ENCODE measurements around the gene KCNC4.

DNA sequence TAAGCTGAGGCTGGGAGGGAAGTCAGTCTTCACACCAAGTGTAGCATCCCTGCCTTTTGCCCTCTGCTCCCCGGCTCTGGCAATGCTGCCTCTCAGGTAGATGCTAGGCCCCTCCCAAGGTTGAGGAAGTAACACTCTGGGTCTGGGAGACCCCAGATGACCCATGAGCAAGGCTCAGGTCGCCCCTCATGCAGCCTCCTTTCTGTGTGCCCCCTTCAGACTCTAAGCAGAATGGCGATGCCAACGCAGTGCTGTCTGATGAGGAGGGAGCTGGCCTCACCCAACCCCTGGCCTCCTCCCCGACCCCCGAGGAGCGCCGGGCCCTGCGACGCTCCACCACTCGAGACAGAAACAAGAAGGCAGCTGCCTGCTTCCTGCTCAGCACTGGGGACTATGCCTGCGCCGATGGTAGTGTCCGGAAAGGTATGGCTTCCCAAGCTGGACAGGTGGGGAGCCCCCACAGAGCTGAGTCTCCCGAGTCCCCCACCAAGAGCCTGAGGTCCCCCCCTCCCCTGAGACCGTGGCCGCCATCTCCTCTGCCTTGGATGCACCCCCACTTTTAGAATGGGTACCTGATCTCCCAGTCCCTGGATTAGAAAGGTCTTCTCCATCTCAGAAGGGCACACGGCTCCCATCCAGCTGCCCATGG lies 15.8 kb downstream of the KCNC4 start:
- no peak for TF ChIP-seq EZH2 (IDR thresholded peaks at IDR 0.05; ENCODE audit: borderline replicate concordance, low read length)
- TF ChIP-seq, protein P1, sequence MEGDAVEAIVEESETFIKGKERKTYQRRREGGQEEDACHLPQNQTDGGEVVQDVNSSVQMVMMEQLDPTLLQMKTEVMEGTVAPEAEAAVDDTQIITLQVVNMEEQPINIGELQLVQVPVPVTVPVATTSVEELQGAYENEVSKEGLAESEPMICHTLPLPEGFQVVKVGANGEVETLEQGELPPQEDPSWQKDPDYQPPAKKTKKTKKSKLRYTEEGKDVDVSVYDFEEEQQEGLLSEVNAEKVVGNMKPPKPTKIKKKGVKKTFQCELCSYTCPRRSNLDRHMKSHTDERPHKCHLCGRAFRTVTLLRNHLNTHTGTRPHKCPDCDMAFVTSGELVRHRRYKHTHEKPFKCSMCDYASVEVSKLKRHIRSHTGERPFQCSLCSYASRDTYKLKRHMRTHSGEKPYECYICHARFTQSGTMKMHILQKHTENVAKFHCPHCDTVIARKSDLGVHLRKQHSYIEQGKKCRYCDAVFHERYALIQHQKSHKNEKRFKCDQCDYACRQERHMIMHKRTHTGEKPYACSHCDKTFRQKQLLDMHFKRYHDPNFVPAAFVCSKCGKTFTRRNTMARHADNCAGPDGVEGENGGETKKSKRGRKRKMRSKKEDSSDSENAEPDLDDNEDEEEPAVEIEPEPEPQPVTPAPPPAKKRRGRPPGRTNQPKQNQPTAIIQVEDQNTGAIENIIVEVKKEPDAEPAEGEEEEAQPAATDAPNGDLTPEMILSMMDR (conservative IDR thresholded peaks at IDR 0.05 in 1 of 2, IDR thresholded peaks at IDR 0.05 in 1 of 2; ENCODE audit: extremely low read depth in 1 of 2, insufficient read depth in 1 of 2, low read depth in 1 of 2, low read length in 2 of 2), result no peak

Data from mammary epithelial cell (primary cell).